Stomach (tissue), 4 donors: ENCODE results near the gene APOL2.
"Not testable (repeated sequence)": the region's sequence is repeated elsewhere in the genome, so short reads cannot be mapped to it uniquely, and the experiment has no call there.

Source experiments
- CTCF ChIP-seq, 7 experiments: fragments of 450-650 bp in 4 of 7; fragments of 200-600 bp in 3 of 7; sonication (generic) in 3 of 7; IDR thresholded peaks; one replicate each; pipeline ENCODE4 v1.5.1; 2016 to 2019; ENCODE audit warnings: antibody characterized with exemption in 7 of 7, control low read depth in 2 of 7, mild to moderate bottlenecking in 1 of 7
- EP300 ChIP-seq: sonication (generic); formaldehyde crosslinking; IDR thresholded peaks from one replicate; pipeline ENCODE4 v1.6.1; 2017; ENCODE audit warnings: antibody characterized with exemption
- POLR2A ChIP-seq, 4 donors: fragments of 450-650 bp; IDR thresholded peaks; one replicate each; pipeline ENCODE4 v1.6.1; 2016; ENCODE audit warnings: antibody characterized with exemption in 4 of 4, control low read depth in 2 of 4, mild to moderate bottlenecking in 1 of 4, moderate library complexity in 1 of 4
- POLR2AphosphoS5 ChIP-seq, 3 donors: sonication (generic); formaldehyde crosslinking; IDR thresholded peaks; one replicate each; pipeline ENCODE4 v1.6.1; 2016; ENCODE audit warnings: antibody characterized with exemption in 3 of 3

DNA sequence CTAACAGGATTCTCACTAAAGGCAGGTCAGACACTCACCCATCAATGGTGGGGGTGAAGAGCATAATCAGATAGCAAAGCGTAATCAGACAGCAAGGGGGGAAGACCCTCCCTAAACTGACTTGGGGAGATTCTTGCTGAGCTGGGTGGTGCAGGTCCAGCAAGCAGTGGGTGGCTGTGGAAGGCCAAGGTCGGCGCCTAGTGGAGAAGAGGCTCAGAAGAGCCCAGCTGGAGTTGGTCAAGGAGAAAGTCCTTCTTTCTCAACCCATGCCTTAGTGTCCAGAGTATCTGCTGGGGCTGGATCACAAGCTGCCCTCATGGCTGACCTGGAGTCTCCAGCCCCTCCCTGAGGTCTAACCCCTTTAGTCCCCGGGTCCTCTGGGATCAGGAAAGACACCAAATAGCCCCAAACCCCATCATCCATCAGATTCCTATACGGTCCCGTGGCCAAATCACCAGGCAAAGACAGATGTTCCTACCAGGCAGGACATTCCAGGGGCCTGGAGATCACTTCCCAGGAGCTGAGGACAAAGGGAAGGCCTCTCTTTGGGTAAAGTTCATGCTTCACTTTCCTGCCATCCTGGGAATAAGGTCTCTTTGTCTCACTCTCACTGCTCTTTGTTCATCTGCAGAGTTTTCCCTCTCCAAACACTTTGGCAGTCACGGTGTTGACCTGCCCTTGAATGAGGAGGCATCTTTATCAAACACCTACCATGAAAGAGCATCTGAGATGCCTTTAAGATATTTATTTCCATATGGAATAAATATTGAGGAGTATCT, 24.7 kb upstream of the APOL2 start:
- not testable (repeated sequence) for TF ChIP-seq CTCF (IDR thresholded peaks at IDR 0.05); POLR2AphosphoS5 (IDR thresholded peaks at IDR 0.05); POLR2A (IDR thresholded peaks at IDR 0.05); EP300
